Panc1 (cell line): ENCODE results near the gene AUP1.
A peak's percentile ranks its signal among the peaks of the same experiment; 100 is the strongest.

Source experiments
- CTCF ChIP-seq: fragments of 450-650 bp; IDR thresholded peaks from 2 replicates; pipeline ENCODE4 v1.5.1; 2017; ENCODE audit warnings: mild to moderate bottlenecking
- POLR2AphosphoS5 ChIP-seq: IDR thresholded peaks from 2 replicates; pipeline ENCODE4 v1.6.1; 2012; ENCODE audit warnings: mild to moderate bottlenecking, low read depth, low read length, moderate library complexity
- REST ChIP-seq, 2 experiments: IDR thresholded peaks; 2 replicates each; pipeline ENCODE4 v1.6.1; 2011 to 2012; ENCODE audit warnings: low read depth in 2 of 2, control low read depth in 1 of 2, low read length in 1 of 2, mild to moderate bottlenecking in 1 of 2, moderate library complexity in 1 of 2; ENCODE audit not compliant: insufficient read depth in 1 of 2

GRCh38 chr2:74507145-74507925 lies 22.2 kb downstream of the AUP1 start, which contains the start of gene PCGF1:
- TF ChIP-seq REST (IDR thresholded peaks at IDR 0.05; ENCODE audit: insufficient read depth in 1 of 2, low read depth in 2 of 2, low read length in 1 of 2), result 0 out of 4 replicates have a peak, but pooled peaks of 1 of the 2 experiments have one; percentile 39
- peak; percentile 81 for TF ChIP-seq POLR2AphosphoS5
- TF ChIP-seq CTCF, result peak; percentile 80; the same call in 1 of the 2 replicates
